Measurements from ENCODE around the gene AGBL1.

DNA sequence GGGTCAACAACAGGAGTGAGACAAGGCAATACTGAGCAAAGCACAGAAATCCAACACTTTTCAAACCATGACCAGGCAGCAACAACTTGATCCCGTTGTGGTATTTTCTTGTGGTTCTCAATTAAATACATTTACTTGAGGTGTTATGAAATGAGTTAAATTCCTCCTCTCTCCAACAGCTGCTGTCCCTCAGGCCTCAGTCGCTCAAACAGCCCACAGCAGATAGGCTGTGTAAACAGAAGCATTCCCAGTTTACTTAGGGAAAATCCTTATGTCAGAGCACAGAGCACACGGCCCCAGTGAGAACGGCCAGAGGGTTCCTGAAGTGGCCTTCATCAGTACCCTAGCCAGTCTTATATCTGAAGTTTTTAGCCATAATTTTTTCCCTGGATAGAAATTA lies 359.9 kb downstream of the AGBL1 start:
- TF ChIP-seq, protein P1, sequence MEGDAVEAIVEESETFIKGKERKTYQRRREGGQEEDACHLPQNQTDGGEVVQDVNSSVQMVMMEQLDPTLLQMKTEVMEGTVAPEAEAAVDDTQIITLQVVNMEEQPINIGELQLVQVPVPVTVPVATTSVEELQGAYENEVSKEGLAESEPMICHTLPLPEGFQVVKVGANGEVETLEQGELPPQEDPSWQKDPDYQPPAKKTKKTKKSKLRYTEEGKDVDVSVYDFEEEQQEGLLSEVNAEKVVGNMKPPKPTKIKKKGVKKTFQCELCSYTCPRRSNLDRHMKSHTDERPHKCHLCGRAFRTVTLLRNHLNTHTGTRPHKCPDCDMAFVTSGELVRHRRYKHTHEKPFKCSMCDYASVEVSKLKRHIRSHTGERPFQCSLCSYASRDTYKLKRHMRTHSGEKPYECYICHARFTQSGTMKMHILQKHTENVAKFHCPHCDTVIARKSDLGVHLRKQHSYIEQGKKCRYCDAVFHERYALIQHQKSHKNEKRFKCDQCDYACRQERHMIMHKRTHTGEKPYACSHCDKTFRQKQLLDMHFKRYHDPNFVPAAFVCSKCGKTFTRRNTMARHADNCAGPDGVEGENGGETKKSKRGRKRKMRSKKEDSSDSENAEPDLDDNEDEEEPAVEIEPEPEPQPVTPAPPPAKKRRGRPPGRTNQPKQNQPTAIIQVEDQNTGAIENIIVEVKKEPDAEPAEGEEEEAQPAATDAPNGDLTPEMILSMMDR (IDR thresholded peaks at IDR 0.05) = no peak
- TF ChIP-seq POLR2A (IDR thresholded peaks at IDR 0.05) = no peak
